GM12872 (cell line): ENCODE measurements around the gene RASA3.

Experiments
- CTCF ChIP-seq: IDR thresholded peaks from 3 replicates; pipeline ENCODE4 v1.5.1; 2011; ENCODE audit warnings: low read depth, mild to moderate bottlenecking, low read length, moderate library complexity; ENCODE audit not compliant: insufficient read depth

RASA3 gene

GRCh38 chr13:113956571-113956970 is 175.9 kb downstream of the RASA3 start:
- TF ChIP-seq CTCF: no peak

- no peak for TF ChIP-seq CTCF
Measured at GRCh38 chr13:113955691-113956090, 176.7 kb downstream of the RASA3 start.

- no peak for TF ChIP-seq CTCF
Measured at GRCh38 chr13:113955235-113955634, 177.2 kb downstream of the RASA3 start.

- no peak for TF ChIP-seq CTCF
Measured at GRCh38 chr13:113954046-113954835, 178.2 kb downstream of the RASA3 start.

GRCh38 chr13:113953561-113953960 is 178.9 kb downstream of the RASA3 start:
- TF ChIP-seq CTCF: no peak

- no peak for TF ChIP-seq CTCF
Measured at GRCh38 chr13:113952983-113953520, 179.4 kb downstream of the RASA3 start.

- TF ChIP-seq CTCF: no peak
Measured at GRCh38 chr13:113952151-113952982, 180.1 kb downstream of the RASA3 start.
